Memory B cell (primary cell): Measurements from ENCODE around the gene VMO1.
"Not testable (repeated sequence)": the region's sequence is repeated elsewhere in the genome, so short reads cannot be mapped to it uniquely, and the experiment has no call there.

ENCODE experiments used
- ATAC-seq: fragments of 150-1000 bp; cut with Tn5 transposase; 2 replicates; pipeline ENCODE4 v1.10.0; 2021; ENCODE audit warnings: low read depth, mild to moderate bottlenecking, moderate library complexity
- DNase-seq, 2 donors: peaks; one replicate each; pipeline ENCODE4 v3.0.0; 2022; ENCODE audit warnings: low spot score in 2 of 2
- H3K27ac Mint-ChIP-seq: one replicate; pipeline ENCODE4 v1.8.0; 2022; ENCODE audit warnings: mild to moderate bottlenecking, moderate library complexity, mixed read lengths
- H3K27me3 Mint-ChIP-seq: one replicate; pipeline ENCODE4 v1.8.0; 2022; ENCODE audit warnings: mixed read lengths
- H3K36me3 Mint-ChIP-seq: one replicate; pipeline ENCODE4 v1.8.0; 2022; ENCODE audit warnings: mild to moderate bottlenecking, mixed read lengths
- H3K4me1 Mint-ChIP-seq: one replicate; pipeline ENCODE4 v1.8.0; 2022; ENCODE audit warnings: mixed read lengths
- H3K4me3 Mint-ChIP-seq: one replicate; pipeline ENCODE4 v1.8.0; 2022; ENCODE audit warnings: mild to moderate bottlenecking, moderate library complexity, mixed read lengths
- H3K9me3 Mint-ChIP-seq: one replicate; pipeline ENCODE4 v1.8.0; 2022; ENCODE audit warnings: mixed read lengths

The VMO1 gene, protein sequence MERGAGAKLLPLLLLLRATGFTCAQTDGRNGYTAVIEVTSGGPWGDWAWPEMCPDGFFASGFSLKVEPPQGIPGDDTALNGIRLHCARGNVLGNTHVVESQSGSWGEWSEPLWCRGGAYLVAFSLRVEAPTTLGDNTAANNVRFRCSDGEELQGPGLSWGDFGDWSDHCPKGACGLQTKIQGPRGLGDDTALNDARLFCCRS

DNA sequence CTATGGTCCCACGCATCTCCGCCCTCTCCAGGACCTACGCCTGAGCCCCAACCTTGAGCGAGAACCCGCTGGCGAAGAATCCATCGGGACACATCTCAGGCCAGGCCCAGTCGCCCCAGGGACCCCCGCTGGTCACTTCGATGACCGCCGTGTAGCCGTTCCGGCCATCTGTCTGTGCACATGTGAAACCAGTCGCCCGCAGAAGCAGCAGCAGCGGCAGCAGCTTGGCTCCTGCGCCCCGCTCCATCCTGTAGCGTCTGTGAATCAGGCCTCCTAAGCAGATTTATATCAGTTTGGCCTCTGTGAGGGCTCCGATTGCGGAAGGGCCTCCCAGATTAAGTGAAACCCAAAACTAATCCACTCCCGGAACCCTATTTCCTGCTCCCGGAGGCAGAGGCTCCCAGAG, at the start of gene VMO1:
Gene VMO1, minus strand, starts transcription at position 259 of the 406 bp plus-strand sequence. Its CDS starts 12 bp downstream, at position 247.
- no peak for DNase-seq
- H3K4me3 Mint-ChIP-seq, result peak within 1 kb of the TSS; percentile 52
- ATAC-seq, result no peak
- peaks cover 16% of the 10 kb centered on the region for H3K4me1 Mint-ChIP-seq
- no peaks in the 10 kb centered on the region for H3K36me3 Mint-ChIP-seq
- H3K9me3 Mint-ChIP-seq, result no peaks in the 10 kb centered on the region
- H3K27me3 Mint-ChIP-seq, result peaks cover 18% of the 10 kb centered on the region
- no peak within 1 kb of the TSS for H3K27ac Mint-ChIP-seq

DNA sequence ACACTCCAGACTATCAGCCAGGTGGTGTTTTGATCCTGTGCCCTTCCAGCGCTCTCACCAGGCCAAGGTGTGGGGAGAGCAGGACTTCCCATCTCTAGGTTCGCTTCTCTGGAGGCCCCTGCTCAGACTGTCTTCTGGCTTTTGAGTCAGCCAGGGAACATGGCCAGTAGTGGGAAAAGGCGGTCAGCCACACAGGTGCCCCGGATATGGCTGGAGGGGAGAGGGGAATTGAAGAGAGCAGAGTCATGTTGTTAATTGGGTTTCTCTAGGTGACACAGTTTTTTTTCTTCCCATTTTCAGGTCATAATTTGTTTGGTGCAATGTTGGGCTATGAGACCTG, 48.5 kb upstream of the VMO1 start:
- Mint-ChIP-seq H3K4me1 (peaks cover 33% of the 10 kb centered on the region), H3K27ac (peak overlapping the region; percentile 94), H3K36me3 (peaks cover 8% of the 10 kb centered on the region), H3K9me3 (no peaks in the 10 kb centered on the region), H3K27me3 (no peaks in the 10 kb centered on the region), H3K4me3 (peak overlapping the region; percentile 92)
- ATAC-seq, result no peak
- no peak for DNase-seq

DNA sequence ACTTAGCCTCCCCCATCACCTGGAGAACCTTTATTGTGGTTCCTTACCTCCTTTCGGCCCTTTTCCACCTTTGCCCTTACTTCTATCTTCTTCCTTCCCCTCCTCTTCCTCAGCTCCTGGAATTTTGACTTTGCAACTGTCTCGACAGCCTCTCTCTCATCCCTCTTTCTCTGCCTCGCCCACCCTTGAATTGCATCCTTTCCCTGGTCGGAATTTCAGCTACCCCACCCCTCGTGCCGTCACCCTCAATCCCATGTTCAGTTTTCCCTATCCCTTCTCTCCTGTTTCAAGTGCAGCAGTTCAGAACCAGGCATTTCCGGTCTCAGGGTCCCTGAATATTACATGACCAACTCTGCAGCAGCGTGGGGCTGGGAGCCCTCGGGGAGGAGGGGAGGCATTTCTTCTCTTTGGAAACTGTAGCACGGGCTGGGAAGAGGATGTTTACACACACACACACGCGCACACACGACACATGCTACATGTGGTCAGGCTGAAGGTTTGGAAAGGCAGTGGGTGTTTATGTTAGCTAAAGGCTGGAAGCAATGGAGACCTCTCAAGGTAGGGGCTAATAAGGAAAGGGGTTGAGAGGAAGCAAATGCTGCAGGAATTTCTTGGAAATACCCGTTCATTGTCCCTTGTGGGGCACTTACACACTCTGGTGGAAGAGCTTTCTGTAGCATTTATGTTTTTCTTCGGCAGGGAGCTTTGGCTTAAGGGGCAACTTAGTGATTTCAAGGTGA, 47.9 kb upstream of the VMO1 start:
- H3K9me3 Mint-ChIP-seq, result no peaks in the 10 kb centered on the region
- peak overlapping the region; percentile 94 for H3K27ac Mint-ChIP-seq
- peaks cover 28% of the 10 kb centered on the region for H3K4me1 Mint-ChIP-seq
- H3K27me3 Mint-ChIP-seq, result no peaks in the 10 kb centered on the region
- DNase-seq (no peak), ATAC-seq (no peak)
- H3K36me3 Mint-ChIP-seq, result peaks cover 6% of the 10 kb centered on the region
- H3K4me3 Mint-ChIP-seq, result peak overlapping the region; percentile 92

DNA sequence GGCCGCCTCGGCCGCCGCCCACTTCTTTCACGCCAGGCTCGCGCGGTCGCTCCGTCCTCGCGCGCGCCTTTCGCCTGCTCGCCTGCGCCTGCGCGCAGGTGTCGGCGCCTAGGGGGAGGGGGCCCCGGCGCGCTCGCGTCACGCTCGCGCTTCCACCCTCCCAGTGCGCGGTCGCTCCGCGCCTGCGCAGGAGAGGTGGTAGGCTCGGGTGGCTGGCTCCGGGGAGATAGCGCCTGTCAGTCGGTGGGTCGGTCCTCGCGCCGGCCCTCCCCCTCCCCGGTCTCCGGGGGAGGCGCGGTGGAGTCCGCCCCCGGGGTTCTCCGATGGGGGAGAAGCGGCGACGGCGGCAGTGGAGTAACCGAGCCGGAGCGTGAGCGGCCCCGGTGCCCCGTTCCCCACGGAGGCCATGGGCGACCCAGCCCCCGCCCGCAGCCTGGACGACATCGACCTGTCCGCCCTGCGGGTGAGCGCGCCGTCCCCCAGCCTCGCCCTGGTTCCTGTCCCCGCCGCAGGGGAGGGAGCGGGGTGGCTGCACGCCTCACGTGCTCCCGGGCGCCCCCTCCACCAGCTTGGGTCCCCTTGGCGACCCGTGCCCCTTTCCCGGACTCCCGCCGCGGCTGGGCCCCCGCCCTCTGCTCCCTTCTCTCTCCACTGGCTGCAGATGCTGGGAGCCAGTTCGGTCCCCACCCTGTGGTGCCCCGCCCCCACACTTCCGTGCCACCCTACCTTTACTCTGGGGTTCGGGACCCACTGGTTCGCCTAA, 47.2 kb upstream of the VMO1 start, which contains the start of gene MINK1:
Gene MINK1, plus strand, starts transcription at position 163 of the 763 bp plus-strand sequence. Its CDS starts 244 bp downstream, at position 407.
- DNase-seq, result peak; percentile 77 to 84
- H3K9me3 Mint-ChIP-seq, result no peaks in the 10 kb centered on the region
- no peaks in the 10 kb centered on the region for H3K27me3 Mint-ChIP-seq
- H3K27ac Mint-ChIP-seq, result peak within 1 kb of the TSS; percentile 94
- H3K4me1 Mint-ChIP-seq, result peaks cover 27% of the 10 kb centered on the region
- peak; percentile 93 for ATAC-seq
- peak within 1 kb of the TSS; percentile 95 for H3K4me3 Mint-ChIP-seq
- peaks cover 6% of the 10 kb centered on the region for H3K36me3 Mint-ChIP-seq

DNA sequence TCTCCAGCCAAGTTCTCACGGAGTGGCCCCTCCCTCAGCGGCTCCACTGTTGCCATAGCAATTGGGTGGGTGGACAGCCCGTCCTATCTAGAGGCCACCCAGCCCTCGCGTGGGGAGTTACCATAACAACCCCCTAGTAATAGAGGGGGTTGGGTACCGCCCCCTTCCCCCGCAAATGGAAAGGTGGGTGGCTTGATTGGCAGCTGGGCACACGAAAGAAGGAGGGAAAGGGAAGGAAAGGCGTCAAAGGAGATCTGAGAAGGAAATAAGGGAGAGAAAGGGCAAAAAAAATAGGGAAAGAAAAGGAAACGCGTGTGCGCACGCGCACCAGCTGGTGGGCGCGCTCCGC, 46.6 kb upstream of the VMO1 start:
- H3K27me3 Mint-ChIP-seq, result not testable (repeated sequence)

GRCh38 chr17:4827399-4827798, 41.2 kb upstream of the VMO1 start:
- peaks cover 4% of the 10 kb centered on the region for H3K36me3 Mint-ChIP-seq
- H3K4me3 Mint-ChIP-seq, result no peak overlapping the region
- H3K9me3 Mint-ChIP-seq, result no peaks in the 10 kb centered on the region
- no peaks in the 10 kb centered on the region for H3K4me1 Mint-ChIP-seq
- ATAC-seq (no peak), DNase-seq (no peak)
- no peak overlapping the region for H3K27ac Mint-ChIP-seq
- H3K27me3 Mint-ChIP-seq, result no peaks in the 10 kb centered on the region

More for the DNA sequence above, 46.6 kb upstream of the VMO1 start:
- H3K36me3 Mint-ChIP-seq, DNase-seq, H3K9me3 Mint-ChIP-seq: not testable (repeated sequence)
- H3K4me3 Mint-ChIP-seq, result peak overlapping the region; percentile 95
- H3K27ac Mint-ChIP-seq, result peak overlapping the region; percentile 94
- H3K4me1 Mint-ChIP-seq, result peaks cover 25% of the 10 kb centered on the region
- peak; percentile 18 for ATAC-seq

GRCh38 chr17:4823373-4824089, 37.4 kb upstream of the VMO1 start:
- Mint-ChIP-seq H3K4me3 (no peak overlapping the region), H3K36me3 (peaks cover 6% of the 10 kb centered on the region), H3K27me3 (no peaks in the 10 kb centered on the region), H3K9me3 (no peaks in the 10 kb centered on the region), H3K4me1 (no peaks in the 10 kb centered on the region), H3K27ac (no peak overlapping the region)
- DNase-seq (no peak), ATAC-seq (no peak)

GRCh38 chr17:4822835-4823234, 36.7 kb upstream of the VMO1 start:
- Mint-ChIP-seq H3K27ac (no peak overlapping the region), H3K9me3 (no peaks in the 10 kb centered on the region), H3K27me3 (no peaks in the 10 kb centered on the region), H3K4me3 (no peak overlapping the region), H3K4me1 (peaks cover 1% of the 10 kb centered on the region), H3K36me3 (peaks cover 7% of the 10 kb centered on the region)
- ATAC-seq, result no peak
- no peak for DNase-seq

DNA sequence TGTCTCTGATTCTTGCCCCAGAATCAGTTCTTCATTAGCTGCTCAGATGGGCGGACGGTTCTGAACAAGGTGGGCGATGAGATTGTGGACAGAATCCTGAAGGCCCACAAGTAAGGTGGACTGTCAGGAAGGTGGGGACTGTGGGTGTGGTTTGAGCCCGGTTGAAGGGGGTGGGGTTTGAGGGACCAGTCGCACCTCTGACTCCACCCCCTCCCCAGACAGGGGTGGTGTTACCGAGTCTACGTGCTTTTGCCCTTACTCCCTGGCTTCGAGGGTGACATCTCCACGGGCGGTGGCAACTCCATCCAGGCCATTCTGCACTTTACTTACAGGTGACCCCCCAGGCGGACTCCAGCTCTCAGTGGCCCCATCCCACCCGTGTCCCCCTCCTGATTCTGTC, 32.1 kb upstream of the VMO1 start:
- DNase-seq, result no peak
- H3K27me3 Mint-ChIP-seq, result no peaks in the 10 kb centered on the region

GRCh38 chr17:4816826-4817225, 30.7 kb upstream of the VMO1 start:
- Mint-ChIP-seq H3K9me3 (no peaks in the 10 kb centered on the region), H3K4me1 (peaks cover 7% of the 10 kb centered on the region), H3K27ac (no peak overlapping the region), H3K27me3 (no peaks in the 10 kb centered on the region), H3K36me3 (peaks cover 24% of the 10 kb centered on the region), H3K4me3 (no peak overlapping the region)
- DNase-seq (no peak), ATAC-seq (no peak)

More for the DNA sequence above, 32.1 kb upstream of the VMO1 start:
- H3K9me3 Mint-ChIP-seq, result no peaks in the 10 kb centered on the region
- H3K36me3 Mint-ChIP-seq, result peaks cover 27% of the 10 kb centered on the region
- H3K4me1 Mint-ChIP-seq, result peaks cover 7% of the 10 kb centered on the region
- H3K4me3 Mint-ChIP-seq, result no peak overlapping the region
- H3K27ac Mint-ChIP-seq, result no peak overlapping the region
- ATAC-seq, result no peak

DNA sequence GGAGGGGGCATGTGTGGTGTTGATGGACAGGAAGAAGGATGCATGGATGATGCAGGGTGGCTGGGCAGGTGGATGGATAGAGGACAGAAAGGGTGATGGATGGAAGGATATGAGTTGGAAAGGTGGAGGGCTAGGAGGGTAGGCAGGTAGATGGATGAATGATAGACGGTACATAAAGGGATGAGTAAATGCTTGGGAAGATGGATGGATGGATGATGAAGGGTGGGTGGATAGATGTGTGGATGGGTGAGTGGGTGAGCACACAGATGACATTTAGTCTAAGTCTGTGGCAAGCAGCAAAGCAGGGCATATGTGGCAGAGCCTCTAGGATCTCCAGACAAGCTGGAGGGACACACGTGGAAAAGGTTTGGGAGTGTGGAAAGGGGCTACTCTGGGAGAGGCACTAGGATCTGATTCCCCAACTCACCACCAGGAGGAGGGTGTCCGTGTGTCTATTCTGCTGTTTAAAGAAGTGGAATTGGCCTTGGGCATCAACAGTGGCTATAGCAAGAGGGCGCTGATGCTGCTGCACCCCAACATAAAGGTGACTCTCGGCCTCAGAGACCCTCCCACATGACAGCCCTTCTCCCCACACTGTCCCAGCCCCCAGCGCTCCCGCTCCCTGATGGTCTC, 29.0 kb upstream of the VMO1 start:
- Mint-ChIP-seq H3K27me3 (no peaks in the 10 kb centered on the region), H3K36me3 (peaks cover 28% of the 10 kb centered on the region), H3K4me3 (no peak overlapping the region), H3K27ac (no peak overlapping the region), H3K9me3 (no peaks in the 10 kb centered on the region), H3K4me1 (peaks cover 9% of the 10 kb centered on the region)
- ATAC-seq (no peak), DNase-seq (no peak)

GRCh38 chr17:4812690-4813089, 26.5 kb upstream of the VMO1 start:
- Mint-ChIP-seq H3K36me3 (peaks cover 32% of the 10 kb centered on the region), H3K4me3 (no peak overlapping the region), H3K27me3 (no peaks in the 10 kb centered on the region), H3K9me3 (no peaks in the 10 kb centered on the region), H3K27ac (no peak overlapping the region), H3K4me1 (peaks cover 16% of the 10 kb centered on the region)
- no peak for DNase-seq
- ATAC-seq, result no peak

DNA sequence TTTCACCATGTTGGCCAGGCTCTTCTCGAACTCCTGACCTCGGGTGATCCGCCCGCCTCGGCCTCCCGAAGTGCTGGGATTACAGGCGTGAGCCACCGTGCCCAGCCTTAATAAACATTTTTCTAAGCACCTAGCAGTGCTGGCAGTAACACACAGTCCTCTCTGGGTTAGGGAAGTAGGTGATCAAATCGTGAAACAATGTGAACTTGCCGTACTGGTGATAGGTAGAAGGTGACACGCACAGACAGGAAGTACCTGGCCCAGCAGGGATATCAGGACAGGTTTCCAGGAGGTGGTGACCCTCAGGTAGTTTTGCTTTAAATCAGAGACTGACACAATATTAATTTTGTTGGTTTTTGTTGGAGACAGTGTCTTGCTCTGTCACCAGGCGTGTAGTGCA, 25.3 kb upstream of the VMO1 start:
- ATAC-seq (no peak), DNase-seq (no peak)
- Mint-ChIP-seq H3K4me3 (no peak overlapping the region), H3K27me3 (no peaks in the 10 kb centered on the region), H3K27ac (no peak overlapping the region), H3K9me3 (no peaks in the 10 kb centered on the region), H3K36me3 (peaks cover 24% of the 10 kb centered on the region), H3K4me1 (peaks cover 19% of the 10 kb centered on the region)
